Measurements from ENCODE around the gene APOBEC3B.

DNA sequence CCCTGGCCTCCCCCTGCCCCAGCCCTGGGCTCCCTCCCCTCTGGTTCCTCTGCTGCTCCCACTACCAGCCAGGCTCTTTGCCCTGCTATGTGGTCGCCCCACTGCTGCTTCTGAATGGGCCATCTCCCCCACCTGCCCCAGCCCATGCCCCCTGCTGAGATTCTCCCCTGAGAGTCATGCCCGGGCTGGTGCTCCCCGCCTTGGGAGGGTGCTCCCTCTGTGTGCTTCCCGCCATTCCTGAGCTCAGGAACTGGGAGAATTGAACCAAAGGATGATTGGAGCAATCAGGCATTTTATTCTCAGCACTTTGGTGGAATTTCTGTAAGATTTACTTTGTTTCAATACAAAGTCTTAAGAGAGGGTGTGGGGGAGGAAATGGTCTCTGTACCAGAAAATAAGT, 45.6 kb downstream of the APOBEC3B start:
- TF ChIP-seq, protein P1, sequence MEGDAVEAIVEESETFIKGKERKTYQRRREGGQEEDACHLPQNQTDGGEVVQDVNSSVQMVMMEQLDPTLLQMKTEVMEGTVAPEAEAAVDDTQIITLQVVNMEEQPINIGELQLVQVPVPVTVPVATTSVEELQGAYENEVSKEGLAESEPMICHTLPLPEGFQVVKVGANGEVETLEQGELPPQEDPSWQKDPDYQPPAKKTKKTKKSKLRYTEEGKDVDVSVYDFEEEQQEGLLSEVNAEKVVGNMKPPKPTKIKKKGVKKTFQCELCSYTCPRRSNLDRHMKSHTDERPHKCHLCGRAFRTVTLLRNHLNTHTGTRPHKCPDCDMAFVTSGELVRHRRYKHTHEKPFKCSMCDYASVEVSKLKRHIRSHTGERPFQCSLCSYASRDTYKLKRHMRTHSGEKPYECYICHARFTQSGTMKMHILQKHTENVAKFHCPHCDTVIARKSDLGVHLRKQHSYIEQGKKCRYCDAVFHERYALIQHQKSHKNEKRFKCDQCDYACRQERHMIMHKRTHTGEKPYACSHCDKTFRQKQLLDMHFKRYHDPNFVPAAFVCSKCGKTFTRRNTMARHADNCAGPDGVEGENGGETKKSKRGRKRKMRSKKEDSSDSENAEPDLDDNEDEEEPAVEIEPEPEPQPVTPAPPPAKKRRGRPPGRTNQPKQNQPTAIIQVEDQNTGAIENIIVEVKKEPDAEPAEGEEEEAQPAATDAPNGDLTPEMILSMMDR (IDR thresholded peaks at IDR 0.05), result no peak
- TF ChIP-seq EZH2 (IDR thresholded peaks at IDR 0.05), result no peak
